C4-2B (cell line): ENCODE data around the gene HIVEP3.

ENCODE experiments used
- CTCF ChIP-seq: fragments of 450-650 bp; conservative IDR thresholded peaks from 2 replicates; pipeline ENCODE4 v1.5.1; 2017; ENCODE audit warnings: mild to moderate bottlenecking
- ZFX ChIP-seq: fragments of 450-650 bp; IDR thresholded peaks from 2 replicates; pipeline ENCODE4 v1.6.1; 2017

DNA sequence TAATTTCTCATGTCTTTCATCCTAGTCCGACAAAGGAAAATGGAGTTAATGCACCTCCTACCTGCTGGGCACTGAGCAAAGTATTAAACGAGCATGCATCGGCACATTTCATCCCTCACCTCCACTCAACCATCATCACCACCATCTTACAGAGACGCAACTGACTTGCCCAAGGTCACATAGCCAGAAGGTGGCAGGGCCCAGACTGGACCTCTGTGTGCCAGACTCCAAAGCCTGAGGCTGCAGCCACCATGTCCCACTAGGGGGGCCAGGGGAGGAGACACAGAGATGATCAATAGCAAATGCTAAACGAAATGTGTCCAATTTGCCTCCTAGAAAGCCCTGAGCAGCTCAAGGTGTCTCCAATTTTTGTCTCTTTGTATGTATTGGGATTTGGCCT lies 270.5 kb downstream of the HIVEP3 start:
- TF ChIP-seq CTCF = no peak
- TF ChIP-seq ZFX = no peak
